NCI-H187 treated with DMSO at 0.1 percent for 48 hours (cell line): ENCODE measurements around the gene ARNT2.

ENCODE experiments used
- DNase-seq: peaks from one replicate; lab custom pipeline; 2025; lab: John Stamatoyannopoulos, UW

ARNT2 gene

DNA sequence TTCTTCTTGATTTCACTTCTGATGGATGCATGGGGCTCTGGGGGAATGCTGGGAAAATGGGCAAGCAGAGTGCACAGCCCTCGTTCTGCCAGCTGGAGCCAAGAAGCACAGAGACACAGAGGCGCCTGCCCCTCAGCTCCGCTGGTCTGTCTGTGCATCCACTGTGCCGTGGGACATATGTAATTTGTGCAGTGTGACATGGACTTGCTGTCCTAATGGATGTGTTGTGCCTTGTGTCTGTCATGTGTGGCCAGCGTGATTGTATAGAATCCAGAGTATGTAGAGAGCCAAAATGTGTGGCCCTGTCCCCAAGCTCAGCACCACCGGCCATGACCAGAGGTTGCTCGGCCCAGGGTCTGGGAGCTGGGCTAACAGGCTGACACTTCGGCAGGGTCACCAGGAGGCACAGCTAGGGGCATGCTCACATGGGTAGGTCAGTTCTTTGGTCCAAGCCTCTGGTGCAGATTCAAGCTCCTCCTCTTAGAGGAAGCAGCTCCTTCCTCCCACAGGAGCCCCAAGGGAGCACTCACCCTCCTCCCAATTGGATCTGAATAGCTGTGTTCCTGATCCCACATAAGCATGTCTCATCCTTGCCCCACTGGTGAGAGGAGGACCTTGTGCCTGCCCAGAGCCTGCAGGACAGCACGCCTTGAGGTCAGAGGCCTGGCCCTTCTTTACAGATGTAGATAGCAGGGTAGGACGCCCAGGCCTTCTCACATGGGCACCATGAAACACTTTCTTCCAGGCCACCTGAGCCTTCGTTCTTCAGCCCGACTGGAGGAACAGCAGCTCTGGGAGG lies 190.1 kb downstream of the ARNT2 start:
- no peak for DNase-seq

DNA sequence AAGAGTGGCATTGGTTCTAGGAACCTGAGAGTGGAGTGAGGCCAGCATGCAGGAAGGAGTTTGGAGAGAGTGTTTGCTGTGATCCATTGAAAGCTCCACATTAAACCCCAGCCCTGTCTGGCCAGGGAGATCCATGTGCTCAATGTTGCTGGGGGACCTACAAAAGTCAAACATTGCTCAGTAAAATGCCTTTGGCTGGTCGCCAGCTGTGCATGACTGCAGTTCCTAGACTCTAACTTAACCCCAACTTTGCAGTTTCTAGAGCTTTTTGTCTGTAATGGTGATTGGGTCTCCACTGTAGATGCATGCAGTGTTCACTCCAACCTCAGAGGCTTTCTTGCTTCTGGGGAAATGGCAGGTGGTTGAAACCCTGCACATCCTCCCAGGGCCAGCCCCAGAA lies 191.2 kb downstream of the ARNT2 start:
- no peak for DNase-seq

GRCh38 chr15:80596521-80596976 lies 192.4 kb downstream of the ARNT2 start:
- DNase-seq: no peak

DNA sequence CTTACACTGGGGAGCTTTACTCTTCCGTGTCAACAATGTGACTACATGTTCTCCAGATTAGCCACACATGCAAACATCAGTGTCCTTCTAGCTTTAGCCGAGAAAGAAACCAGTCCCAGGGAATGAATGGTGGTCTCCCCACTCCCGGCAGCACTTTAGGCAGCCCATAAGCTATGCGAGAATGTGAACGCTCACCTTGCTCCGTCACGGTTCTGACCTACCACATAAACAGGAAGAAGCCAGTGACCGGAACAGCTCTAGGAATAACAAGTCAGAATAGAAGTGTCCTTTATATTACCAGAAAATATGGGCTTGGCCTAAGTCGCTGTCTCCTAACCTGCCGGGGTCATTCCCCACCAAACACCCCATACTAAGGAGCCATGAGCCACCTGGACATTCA lies 192.9 kb downstream of the ARNT2 start:
- no peak for DNase-seq

DNA sequence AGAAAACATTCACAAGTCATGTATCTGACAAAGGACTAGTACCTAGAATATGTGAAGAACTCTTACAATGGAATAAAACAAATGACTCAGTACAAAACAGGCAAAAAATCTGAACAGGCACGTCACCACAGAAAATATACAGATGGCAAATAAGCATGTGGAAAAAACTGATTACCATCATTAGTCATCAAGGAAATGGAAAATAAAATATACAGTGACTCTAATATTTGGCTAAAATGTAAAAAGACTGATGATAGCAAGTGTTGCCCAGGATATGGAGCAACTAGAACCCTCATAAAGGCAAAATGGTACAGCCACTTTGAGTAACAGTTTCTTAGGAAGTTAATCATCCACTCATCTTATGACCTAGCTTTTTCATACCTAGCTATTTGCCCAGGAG lies 195.2 kb downstream of the ARNT2 start:
- no peak for DNase-seq

- DNase-seq: no peak
These were observed 196.4 kb downstream of the ARNT2 start for GRCh38 chr15:80600626-80601025.

DNA sequence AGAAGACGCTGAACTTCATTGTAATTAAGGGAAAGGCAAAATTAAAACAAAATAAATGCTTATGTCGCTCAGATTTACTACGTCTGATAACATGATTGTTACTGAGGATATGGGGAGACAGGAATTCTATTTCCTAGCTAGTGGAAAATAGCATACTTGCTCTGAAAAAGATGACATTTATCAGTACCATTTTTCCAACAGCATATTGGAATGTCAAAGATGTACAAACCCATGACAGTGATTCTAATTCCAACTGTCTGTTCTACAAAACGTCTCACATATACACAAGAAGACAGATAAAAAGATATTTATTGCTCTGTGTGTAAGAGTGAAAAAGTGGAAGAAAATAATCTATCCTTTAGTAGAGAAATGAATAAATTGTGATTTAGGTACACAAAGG lies 197.1 kb downstream of the ARNT2 start:
- DNase-seq: no peak

GRCh38 chr15:80604583-80605575 lies 200.7 kb downstream of the ARNT2 start:
- no peak for DNase-seq

GRCh38 chr15:80605591-80606150 lies 201.5 kb downstream of the ARNT2 start:
- DNase-seq: no peak

DNA sequence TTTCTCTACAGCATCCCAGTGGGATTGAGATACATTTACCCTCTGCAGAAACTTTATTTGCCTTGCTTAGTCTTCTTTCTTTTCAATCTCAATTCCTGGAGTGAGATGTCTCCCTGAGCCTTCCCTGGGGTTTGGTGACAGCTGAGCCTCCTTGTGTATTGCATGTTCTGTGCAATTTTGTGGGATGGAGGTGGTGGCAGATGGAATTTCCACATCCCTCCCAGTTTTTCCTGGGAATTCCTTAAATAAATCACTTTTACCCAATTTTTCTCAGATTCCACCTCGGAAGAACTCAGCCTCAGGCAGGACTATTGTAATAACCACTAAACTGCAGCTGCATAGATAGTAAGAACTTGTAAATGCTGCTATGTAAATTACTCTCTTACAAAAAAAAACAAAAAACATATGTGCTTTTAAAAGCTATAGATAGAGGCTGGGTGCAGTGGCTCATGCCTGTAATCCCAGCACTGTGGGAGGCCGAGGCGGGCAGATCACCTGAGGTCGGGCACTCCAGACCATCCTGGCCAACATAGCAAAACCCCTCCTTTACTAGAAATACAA lies 202.4 kb downstream of the ARNT2 start:
- DNase-seq: no peak

DNA sequence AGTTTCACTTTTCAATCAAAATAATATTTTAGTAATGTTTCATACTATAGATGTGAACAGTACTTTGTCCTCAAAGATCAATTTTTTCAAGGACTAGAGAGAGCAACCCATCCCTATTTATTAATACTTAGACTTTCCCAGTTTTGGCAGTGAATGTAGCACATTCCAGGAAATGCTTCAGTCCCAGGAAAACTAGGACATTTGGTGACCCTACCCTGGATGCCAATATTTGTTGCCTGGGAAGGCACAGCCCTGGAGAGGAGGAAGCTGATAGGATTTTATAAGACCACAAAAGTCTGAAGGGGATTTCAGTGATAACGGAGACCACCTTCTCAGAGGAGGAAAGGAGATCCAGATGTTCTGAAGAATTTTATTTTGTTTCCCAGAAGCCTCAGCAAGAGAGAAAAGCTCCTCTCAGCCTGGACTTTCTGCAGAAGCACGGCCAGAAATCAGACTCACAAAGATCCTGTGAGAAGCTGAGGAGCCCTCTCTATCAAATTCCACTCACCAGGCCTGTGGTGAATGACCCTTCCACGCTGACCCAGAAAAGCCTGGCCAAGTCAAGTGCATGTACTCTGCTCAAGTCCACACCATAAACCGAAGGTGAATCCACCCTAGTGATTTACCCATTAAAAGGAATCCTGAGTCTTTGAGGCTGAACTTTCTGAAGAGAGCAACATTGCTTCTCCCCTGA lies 203.3 kb downstream of the ARNT2 start:
- no peak for DNase-seq

GRCh38 chr15:80608688-80609087 lies 204.5 kb downstream of the ARNT2 start:
- no peak for DNase-seq

DNA sequence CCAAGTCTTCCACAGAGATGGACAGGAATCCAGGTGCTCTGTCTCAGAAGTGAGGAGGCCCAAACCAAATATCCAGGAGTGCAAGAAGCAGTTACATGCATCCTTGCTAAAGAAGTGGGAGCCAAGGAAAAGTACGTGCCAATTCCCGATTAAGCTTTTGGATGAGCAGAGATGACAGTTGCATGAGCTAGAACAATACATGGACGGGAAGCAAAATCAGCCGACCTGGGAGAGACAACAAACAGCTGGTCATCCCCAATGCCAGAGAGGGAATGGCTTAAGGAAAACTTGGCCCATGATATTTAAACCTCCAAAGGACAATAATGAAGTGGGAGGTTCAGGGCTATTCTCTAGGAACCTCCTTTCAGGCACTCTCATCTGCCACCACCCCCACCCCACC lies 204.9 kb downstream of the ARNT2 start:
- no peak for DNase-seq

DNA sequence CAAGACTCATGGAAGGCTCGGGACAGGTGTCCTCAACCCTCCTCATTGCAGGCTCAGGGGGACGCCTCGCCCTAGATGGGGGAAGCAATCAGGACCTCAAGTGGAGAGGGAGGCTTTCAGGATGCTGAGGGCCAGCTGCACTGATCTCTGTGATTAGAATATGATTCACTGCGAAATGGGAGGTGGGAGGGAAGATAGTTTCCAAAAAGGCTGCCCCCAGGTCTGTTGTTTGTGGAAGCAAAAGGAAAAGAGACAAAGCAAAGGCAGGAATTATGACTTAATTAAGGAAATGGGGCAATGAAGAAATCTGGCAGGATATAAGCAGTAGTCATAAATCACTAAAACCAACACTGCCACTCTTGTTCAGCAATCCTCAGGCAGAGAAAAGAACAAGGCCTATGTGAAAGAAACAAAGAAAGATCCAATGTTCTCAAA lies 205.3 kb downstream of the ARNT2 start:
- DNase-seq: no peak

- no peak for DNase-seq
These were observed 207.4 kb downstream of the ARNT2 start for GRCh38 chr15:80611543-80612080.

DNA sequence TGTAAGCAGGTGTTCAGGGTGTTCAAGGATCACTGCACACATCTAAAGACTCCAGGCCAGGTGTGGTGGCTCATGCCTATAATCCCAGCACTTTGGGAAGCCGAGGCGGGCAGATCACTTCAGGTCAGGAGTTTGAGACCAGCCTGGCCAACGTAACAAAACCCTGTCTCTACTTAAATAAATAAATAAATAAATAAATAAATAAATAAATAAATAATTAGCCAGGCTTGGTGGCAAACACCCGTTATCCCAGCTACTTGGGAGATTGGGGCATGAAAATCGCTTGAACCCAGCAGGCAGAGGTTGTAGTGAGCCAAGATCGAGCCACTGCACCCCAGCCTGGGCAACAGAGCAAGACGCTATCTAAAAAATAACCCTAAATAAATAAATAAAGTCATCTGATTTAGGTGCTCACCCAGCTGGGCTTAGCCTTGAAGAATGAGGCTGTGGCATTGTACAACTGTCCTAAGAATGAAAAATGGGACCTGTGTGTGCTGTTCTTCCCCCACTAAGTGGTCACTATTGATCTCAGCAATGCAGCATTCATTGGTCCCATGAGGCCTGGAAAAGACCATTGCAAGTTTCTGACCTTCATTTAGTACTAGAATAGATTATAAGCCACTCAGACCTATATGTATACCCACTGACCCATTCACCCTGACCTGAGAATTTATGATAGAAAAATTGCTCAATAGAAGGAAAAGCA lies 208.1 kb downstream of the ARNT2 start:
- DNase-seq: no peak

DNA sequence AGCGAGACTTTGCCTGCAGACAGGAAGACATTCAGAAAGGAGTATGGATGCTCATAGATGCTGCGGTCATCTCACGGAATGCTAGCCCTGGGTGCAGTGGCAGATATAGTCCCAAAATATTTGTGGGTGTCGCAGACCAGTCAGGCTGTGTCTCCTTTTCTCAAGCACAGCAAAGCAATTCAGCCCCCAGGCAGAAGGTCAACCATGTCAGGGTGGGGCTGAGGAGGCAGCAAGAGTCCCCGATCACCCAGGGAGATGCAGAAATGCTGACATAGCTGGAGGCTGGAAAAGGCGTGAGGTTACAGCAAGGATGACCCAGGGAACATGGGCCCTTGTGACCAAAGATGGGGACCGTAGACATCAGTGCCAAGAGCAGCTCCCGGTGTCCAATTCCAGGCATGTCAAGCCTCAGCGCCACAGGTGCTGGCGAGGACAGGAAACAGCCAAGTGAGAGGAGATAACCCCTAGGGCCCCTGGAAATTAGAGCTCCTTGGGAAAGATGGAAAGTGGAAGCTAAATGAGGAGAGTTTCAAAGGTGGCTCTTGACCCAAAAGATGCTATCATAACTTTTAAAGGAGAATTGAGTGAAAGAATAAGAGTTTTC lies 209.7 kb downstream of the ARNT2 start:
- no peak for DNase-seq

- no peak for DNase-seq
These were observed 210.7 kb downstream of the ARNT2 start for GRCh38 chr15:80614711-80615360.

DNA sequence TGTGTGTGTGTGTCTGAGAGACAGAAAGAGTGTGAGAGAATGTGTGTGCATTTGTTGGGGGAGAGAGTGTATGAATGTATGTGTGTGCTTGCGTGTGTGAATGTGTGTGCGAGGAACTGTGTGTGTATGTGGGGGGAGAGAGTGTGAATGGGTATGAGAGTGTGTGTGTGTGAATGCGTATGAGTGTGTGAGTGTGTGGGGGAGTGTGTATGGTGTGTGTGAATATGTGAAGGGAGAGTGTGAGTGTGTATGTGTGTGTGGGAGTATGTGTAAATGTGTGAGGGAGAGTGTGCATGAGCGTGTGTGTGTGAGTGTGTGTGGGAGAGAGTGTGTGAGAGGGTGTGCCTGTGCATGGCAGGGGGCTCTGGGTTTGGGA lies 211.2 kb downstream of the ARNT2 start:
- DNase-seq: no peak
